ENCODE data around the gene CDH23. TPM values are rescaled to one million over a fixed set of nuclear protein-coding genes. Genes with fewer than 3 reads are reported as not detected.

The CDH23 gene
- total RNA-seq, 1 donor, result 0.36 TPM

- no peak overlapping the region for H3K4me2 ChIP-seq (ENCODE audit: insufficient read depth, low read length)
- H3K9me3 ChIP-seq (ENCODE audit: low read depth, low read length), result peaks cover 2% of the 10 kb centered on the region
- peaks cover 6% of the 10 kb centered on the region for H3K4me1 ChIP-seq (ENCODE audit: insufficient read depth, low read length)
- H3K27ac ChIP-seq (ENCODE audit: low read depth, low read length), result no peak overlapping the region
- H3K36me3 ChIP-seq (ENCODE audit: insufficient read depth, low read length), result no peaks in the 10 kb centered on the region
- H2AFZ ChIP-seq (ENCODE audit: low read length), result no peak overlapping the region
- H3K79me2 ChIP-seq (ENCODE audit: insufficient read depth, low read length), result no peaks in the 10 kb centered on the region
- DNase-seq (ENCODE audit: insufficient read length, low spot score, missing footprints), result peak; percentile 78
- H3K27me3 ChIP-seq (ENCODE audit: insufficient read depth, low read length), result no peaks in the 10 kb centered on the region
- TF ChIP-seq CTCF (IDR thresholded peaks at IDR 0.05; ENCODE audit: extremely low read depth, low read depth, low read length), result no peak
- no peak overlapping the region for H3K4me3 ChIP-seq (ENCODE audit: insufficient read depth, low read length)
- no peaks in the 10 kb centered on the region for H4K20me1 ChIP-seq (ENCODE audit: insufficient read depth, low read length)
These were observed 220.3 kb downstream of the CDH23 start for GRCh38 chr10:71616817-71617654.

GRCh38 chr10:71618176-71618575 is 221.5 kb downstream of the CDH23 start:
- peaks cover 4% of the 10 kb centered on the region for H3K27me3 ChIP-seq (ENCODE audit: insufficient read depth, low read length)
- H2AFZ ChIP-seq (ENCODE audit: low read length), result no peak overlapping the region
- H3K9me3 ChIP-seq (ENCODE audit: low read depth, low read length), result peaks cover 2% of the 10 kb centered on the region
- no peak overlapping the region for H3K4me2 ChIP-seq (ENCODE audit: insufficient read depth, low read length)
- no peak for TF ChIP-seq CTCF (IDR thresholded peaks at IDR 0.05; ENCODE audit: extremely low read depth, low read depth, low read length)
- H3K4me3 ChIP-seq (ENCODE audit: insufficient read depth, low read length), result no peak overlapping the region
- no peaks in the 10 kb centered on the region for H3K79me2 ChIP-seq (ENCODE audit: insufficient read depth, low read length)
- no peak overlapping the region for H3K27ac ChIP-seq (ENCODE audit: low read depth, low read length)
- DNase-seq (ENCODE audit: insufficient read length, low spot score, missing footprints), result peak; percentile 26
- H3K4me1 ChIP-seq (ENCODE audit: insufficient read depth, low read length), result peaks cover 7% of the 10 kb centered on the region
- H3K36me3 ChIP-seq (ENCODE audit: insufficient read depth, low read length), result no peaks in the 10 kb centered on the region
- no peaks in the 10 kb centered on the region for H4K20me1 ChIP-seq (ENCODE audit: insufficient read depth, low read length)

GRCh38 chr10:71618598-71618997 is 221.9 kb downstream of the CDH23 start:
- Histone ChIP-seq H3K27me3 (ENCODE audit: insufficient read depth, low read length) (peaks cover 8% of the 10 kb centered on the region), H3K27ac (ENCODE audit: low read depth, low read length) (no peak overlapping the region), H2AFZ (ENCODE audit: low read length) (no peak overlapping the region), H4K20me1 (ENCODE audit: insufficient read depth, low read length) (no peaks in the 10 kb centered on the region), H3K36me3 (ENCODE audit: insufficient read depth, low read length) (no peaks in the 10 kb centered on the region), H3K9me3 (ENCODE audit: low read depth, low read length) (peaks cover 2% of the 10 kb centered on the region), H3K4me3 (ENCODE audit: insufficient read depth, low read length) (no peak overlapping the region), H3K4me2 (ENCODE audit: insufficient read depth, low read length) (no peak overlapping the region), H3K79me2 (ENCODE audit: insufficient read depth, low read length) (no peaks in the 10 kb centered on the region), H3K4me1 (ENCODE audit: insufficient read depth, low read length) (peaks cover 3% of the 10 kb centered on the region)
- peak; percentile 57 for DNase-seq (ENCODE audit: insufficient read length, low spot score, missing footprints)
- no peak for TF ChIP-seq CTCF (IDR thresholded peaks at IDR 0.05; ENCODE audit: extremely low read depth, low read depth, low read length)

GRCh38 chr10:71620642-71621041 is 223.9 kb downstream of the CDH23 start:
- Histone ChIP-seq H3K79me2 (ENCODE audit: insufficient read depth, low read length) (no peaks in the 10 kb centered on the region), H3K27me3 (ENCODE audit: insufficient read depth, low read length) (peaks cover 14% of the 10 kb centered on the region), H4K20me1 (ENCODE audit: insufficient read depth, low read length) (no peaks in the 10 kb centered on the region), H2AFZ (ENCODE audit: low read length) (no peak overlapping the region), H3K4me2 (ENCODE audit: insufficient read depth, low read length) (no peak overlapping the region), H3K27ac (ENCODE audit: low read depth, low read length) (no peak overlapping the region), H3K9me3 (ENCODE audit: low read depth, low read length) (peaks cover 2% of the 10 kb centered on the region), H3K4me1 (ENCODE audit: insufficient read depth, low read length) (peaks cover 3% of the 10 kb centered on the region), H3K4me3 (ENCODE audit: insufficient read depth, low read length) (no peak overlapping the region), H3K36me3 (ENCODE audit: insufficient read depth, low read length) (no peaks in the 10 kb centered on the region)
- no peak for TF ChIP-seq CTCF (IDR thresholded peaks at IDR 0.05; ENCODE audit: extremely low read depth, low read depth, low read length)
- no peak for DNase-seq (ENCODE audit: insufficient read length, low spot score, missing footprints)
